HL-60 (cell line): ENCODE measurements around the gene AKNA.

Source experiments
- DNase-seq, 2 experiments: peaks; one replicate each; pipeline ENCODE4 v3.0.0-alpha.2; 2010 to 2020; ENCODE audit warnings: low read depth in 1 of 2, low spot score in 1 of 2
- H3K27ac ChIP-seq: fragments of 250-450 bp; sonication (Bioruptor Pico); replicated peaks from 2 replicates; pipeline ENCODE4 v1.5.1; 2020; ENCODE audit warnings: mild to moderate bottlenecking, moderate library complexity
- H3K27me3 ChIP-seq: fragments of 250-450 bp; sonication (Bioruptor Pico); 2 replicates; pipeline ENCODE4 v1.5.1; 2021; ENCODE audit warnings: mild to moderate bottlenecking, moderate library complexity; ENCODE audit not compliant: insufficient read depth, poor library complexity, severe bottlenecking
- H3K4me3 ChIP-seq: replicated peaks from 2 replicates; pipeline ENCODE4 v1.5.1; 2011; ENCODE audit warnings: mild to moderate bottlenecking, control low read depth, low read length; ENCODE audit not compliant: insufficient read depth
- GABPA ChIP-seq: IDR thresholded peaks from 2 replicates; pipeline ENCODE4 v1.6.1; 2012; ENCODE audit warnings: low read depth
- POLR2AphosphoS5 ChIP-seq: IDR thresholded peaks from 2 replicates; pipeline ENCODE4 v1.6.1; 2012; ENCODE audit warnings: low read depth
- SPI1 ChIP-seq: IDR thresholded peaks from 2 replicates; pipeline ENCODE4 v1.6.1; 2012; ENCODE audit warnings: low read depth, mild to moderate bottlenecking, borderline replicate concordance
- TF ChIP-seq, protein P1 (sequence below): IDR thresholded peaks from one replicate; pipeline ENCODE4 v1.5.1; 2011; ENCODE audit warnings: low read length, control low read depth, inconsistent platforms; ENCODE audit not compliant: insufficient read depth
- TF ChIP-seq, protein P2 (sequence below): IDR thresholded peaks from 2 replicates; pipeline ENCODE4 v1.6.1; 2012; ENCODE audit warnings: low read depth; ENCODE audit not compliant: insufficient replicate concordance

The AKNA gene

DNA sequence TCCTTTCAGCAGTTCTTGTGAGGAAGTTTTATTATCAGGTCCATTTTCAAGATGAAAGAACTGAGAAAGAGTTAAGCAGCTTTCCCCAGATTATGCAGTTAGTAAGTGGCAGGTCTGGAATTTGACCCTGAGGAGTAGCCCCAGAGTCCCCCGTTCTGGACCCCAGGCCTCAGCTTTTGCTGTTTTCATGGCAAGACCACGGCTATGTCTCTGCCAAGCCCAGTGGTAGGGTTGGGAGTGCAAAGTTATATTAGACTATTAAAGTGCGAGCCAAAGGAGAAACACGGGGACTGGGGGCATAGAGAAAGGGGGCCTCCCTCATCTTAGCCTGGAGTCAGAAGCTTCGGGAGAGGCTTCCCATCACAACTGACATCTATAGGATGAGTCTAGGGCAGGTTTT lies 84.2 kb downstream of the AKNA start:
- no peak overlapping the region for H3K4me3 ChIP-seq
- DNase-seq, result no peak
- H3K27ac ChIP-seq, result no peak overlapping the region
- H3K27me3 ChIP-seq, result no peaks in the 10 kb centered on the region
- TF ChIP-seq POLR2AphosphoS5 (no peak), SPI1 (no peak), GABPA (no peak)
- TF ChIP-seq, protein P1, sequence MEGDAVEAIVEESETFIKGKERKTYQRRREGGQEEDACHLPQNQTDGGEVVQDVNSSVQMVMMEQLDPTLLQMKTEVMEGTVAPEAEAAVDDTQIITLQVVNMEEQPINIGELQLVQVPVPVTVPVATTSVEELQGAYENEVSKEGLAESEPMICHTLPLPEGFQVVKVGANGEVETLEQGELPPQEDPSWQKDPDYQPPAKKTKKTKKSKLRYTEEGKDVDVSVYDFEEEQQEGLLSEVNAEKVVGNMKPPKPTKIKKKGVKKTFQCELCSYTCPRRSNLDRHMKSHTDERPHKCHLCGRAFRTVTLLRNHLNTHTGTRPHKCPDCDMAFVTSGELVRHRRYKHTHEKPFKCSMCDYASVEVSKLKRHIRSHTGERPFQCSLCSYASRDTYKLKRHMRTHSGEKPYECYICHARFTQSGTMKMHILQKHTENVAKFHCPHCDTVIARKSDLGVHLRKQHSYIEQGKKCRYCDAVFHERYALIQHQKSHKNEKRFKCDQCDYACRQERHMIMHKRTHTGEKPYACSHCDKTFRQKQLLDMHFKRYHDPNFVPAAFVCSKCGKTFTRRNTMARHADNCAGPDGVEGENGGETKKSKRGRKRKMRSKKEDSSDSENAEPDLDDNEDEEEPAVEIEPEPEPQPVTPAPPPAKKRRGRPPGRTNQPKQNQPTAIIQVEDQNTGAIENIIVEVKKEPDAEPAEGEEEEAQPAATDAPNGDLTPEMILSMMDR, result no peak
- TF ChIP-seq, protein P2, sequence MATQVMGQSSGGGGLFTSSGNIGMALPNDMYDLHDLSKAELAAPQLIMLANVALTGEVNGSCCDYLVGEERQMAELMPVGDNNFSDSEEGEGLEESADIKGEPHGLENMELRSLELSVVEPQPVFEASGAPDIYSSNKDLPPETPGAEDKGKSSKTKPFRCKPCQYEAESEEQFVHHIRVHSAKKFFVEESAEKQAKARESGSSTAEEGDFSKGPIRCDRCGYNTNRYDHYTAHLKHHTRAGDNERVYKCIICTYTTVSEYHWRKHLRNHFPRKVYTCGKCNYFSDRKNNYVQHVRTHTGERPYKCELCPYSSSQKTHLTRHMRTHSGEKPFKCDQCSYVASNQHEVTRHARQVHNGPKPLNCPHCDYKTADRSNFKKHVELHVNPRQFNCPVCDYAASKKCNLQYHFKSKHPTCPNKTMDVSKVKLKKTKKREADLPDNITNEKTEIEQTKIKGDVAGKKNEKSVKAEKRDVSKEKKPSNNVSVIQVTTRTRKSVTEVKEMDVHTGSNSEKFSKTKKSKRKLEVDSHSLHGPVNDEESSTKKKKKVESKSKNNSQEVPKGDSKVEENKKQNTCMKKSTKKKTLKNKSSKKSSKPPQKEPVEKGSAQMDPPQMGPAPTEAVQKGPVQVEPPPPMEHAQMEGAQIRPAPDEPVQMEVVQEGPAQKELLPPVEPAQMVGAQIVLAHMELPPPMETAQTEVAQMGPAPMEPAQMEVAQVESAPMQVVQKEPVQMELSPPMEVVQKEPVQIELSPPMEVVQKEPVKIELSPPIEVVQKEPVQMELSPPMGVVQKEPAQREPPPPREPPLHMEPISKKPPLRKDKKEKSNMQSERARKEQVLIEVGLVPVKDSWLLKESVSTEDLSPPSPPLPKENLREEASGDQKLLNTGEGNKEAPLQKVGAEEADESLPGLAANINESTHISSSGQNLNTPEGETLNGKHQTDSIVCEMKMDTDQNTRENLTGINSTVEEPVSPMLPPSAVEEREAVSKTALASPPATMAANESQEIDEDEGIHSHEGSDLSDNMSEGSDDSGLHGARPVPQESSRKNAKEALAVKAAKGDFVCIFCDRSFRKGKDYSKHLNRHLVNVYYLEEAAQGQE, result no peak

DNA sequence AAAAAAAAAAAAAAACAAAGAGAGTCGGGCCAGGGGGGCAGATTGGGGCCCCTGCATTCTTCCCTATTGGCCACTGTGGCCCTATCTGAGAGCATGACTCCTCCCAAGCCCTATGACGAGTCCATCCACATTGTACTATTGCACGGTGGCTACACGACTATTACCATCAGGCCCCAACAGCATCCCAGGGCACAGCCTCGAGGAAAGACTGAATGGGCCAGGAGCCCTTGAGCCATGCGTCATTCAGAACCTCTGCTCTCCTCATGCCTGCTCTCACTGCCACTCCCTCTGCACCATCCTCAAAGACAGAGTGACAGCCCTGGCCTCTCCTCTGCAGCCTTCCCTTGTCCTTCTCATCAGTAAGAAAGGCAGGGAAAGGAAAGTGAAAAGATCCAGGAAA lies 85.1 kb downstream of the AKNA start:
- H3K4me3 ChIP-seq, result no peak overlapping the region
- no peak overlapping the region for H3K27ac ChIP-seq
- DNase-seq, result no peak
- H3K27me3 ChIP-seq, result no peaks in the 10 kb centered on the region
- TF ChIP-seq, protein P2, result no peak
- TF ChIP-seq POLR2AphosphoS5, result no peak
- TF ChIP-seq, protein P1, result no peak
- TF ChIP-seq SPI1, result no peak

DNA sequence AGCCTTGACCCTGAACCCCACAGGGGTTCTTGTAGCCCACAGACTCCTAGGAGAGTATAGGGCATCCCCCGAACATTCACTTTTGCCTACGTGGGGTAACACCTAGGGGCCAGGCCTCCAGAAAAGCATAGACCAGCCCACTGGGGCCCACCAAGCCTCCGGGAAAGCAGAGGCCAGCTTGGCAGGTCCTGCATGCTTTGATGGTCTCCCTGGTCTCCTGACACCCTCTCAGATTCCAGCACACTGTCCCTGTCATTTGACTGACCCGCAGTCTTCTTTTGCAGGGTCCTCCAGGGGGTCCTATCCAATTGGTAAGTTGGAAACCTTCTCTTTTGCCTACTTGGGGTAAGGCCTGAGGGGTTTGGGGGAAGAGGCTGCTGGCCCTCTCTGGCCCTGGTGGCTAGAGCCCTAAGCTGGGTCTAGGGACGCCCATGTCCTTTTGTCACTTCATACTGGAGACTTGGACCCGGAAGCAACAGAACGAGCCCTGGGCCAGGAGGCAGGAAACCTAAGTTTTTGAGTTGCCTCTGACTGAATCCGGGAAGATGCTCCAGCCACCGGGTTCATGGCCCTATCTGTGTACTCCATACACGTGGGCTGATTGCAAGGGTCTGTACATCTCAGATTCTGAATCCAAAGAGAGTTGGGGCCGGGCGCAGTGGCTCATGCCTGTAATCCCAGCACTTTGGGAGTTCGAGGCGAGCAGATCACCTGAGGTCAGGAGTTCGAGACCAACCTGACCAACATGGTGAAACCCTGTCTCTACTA lies 85.8 kb downstream of the AKNA start:
- DNase-seq, result no peak
- TF ChIP-seq GABPA (no peak), SPI1 (no peak), POLR2AphosphoS5 (no peak)
- TF ChIP-seq, protein P1, result no peak
- TF ChIP-seq, protein P2, result no peak
- H3K27me3 ChIP-seq, result no peaks in the 10 kb centered on the region
- no peak overlapping the region for H3K4me3 ChIP-seq
- no peak overlapping the region for H3K27ac ChIP-seq
